ENCODE data around the gene BCAN. TPM values are rescaled to one million over a fixed set of nuclear protein-coding genes. Genes with fewer than 3 reads are reported as not detected.

Gene BCAN
- total RNA-seq, 1 experiment from 2014 or later: 0.37 TPM

DNA sequence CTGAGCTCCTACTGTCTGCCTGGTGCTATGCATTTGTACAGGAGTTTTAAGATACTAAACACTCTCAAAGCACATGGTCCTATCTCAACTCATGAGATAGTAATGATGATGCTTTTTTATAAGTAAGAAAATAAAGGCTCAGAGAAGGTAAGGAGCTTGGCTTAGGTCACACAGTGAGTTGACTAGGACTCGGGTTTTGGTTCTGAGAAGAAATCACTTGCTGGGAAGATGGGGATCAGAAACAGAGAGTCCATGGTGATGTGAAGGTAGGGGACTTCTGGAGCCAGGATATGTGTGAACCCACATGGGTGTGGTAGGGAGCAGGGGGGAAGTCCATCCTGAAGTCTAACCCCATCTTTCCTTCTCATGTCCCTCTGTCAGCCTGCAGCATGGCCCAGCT lies 3.7 kb downstream of the BCAN start:
- H3K27ac Mint-ChIP-seq (ENCODE audit: low read depth, unreplicated experiment): no peak overlapping the region
- no peak overlapping the region for H3K4me3 Mint-ChIP-seq (ENCODE audit: unreplicated experiment)
- TF ChIP-seq, protein P1, sequence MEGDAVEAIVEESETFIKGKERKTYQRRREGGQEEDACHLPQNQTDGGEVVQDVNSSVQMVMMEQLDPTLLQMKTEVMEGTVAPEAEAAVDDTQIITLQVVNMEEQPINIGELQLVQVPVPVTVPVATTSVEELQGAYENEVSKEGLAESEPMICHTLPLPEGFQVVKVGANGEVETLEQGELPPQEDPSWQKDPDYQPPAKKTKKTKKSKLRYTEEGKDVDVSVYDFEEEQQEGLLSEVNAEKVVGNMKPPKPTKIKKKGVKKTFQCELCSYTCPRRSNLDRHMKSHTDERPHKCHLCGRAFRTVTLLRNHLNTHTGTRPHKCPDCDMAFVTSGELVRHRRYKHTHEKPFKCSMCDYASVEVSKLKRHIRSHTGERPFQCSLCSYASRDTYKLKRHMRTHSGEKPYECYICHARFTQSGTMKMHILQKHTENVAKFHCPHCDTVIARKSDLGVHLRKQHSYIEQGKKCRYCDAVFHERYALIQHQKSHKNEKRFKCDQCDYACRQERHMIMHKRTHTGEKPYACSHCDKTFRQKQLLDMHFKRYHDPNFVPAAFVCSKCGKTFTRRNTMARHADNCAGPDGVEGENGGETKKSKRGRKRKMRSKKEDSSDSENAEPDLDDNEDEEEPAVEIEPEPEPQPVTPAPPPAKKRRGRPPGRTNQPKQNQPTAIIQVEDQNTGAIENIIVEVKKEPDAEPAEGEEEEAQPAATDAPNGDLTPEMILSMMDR (IDR thresholded peaks at IDR 0.05; ENCODE audit: unreplicated experiment): no peak
- no peaks in the 10 kb centered on the region for H3K4me1 Mint-ChIP-seq (ENCODE audit: insufficient read depth, unreplicated experiment)
- BruUV-seq (replicated peaks): no TSS peak
- intact Hi-C loops (cut with micrococcal nuclease): no loop called here
- DNase-seq (ENCODE audit: unreplicated experiment): no peak
- peaks cover 7% of the 10 kb centered on the region for H3K36me3 Mint-ChIP-seq (ENCODE audit: insufficient read depth, unreplicated experiment)
- ChIA-PET POLR2A (interaction anchor here (0.8 to 1.2 kb wide), 2 partner anchors 9 to 15 kb away, joined by 3 to 4 read pairs; no protein-coding TSS in a partner anchor), CTCF (interaction anchor here (0.8 to 11.5 kb wide), 8 partner anchors 12 to 260 kb away, joined by 3 to 154 read pairs (median 4); no protein-coding TSS in a partner anchor)
- no peaks in the 10 kb centered on the region for H3K9me3 Mint-ChIP-seq (ENCODE audit: unreplicated experiment)
- peaks cover 14% of the 10 kb centered on the region for H3K27me3 Mint-ChIP-seq (ENCODE audit: insufficient read depth, unreplicated experiment)

DNA sequence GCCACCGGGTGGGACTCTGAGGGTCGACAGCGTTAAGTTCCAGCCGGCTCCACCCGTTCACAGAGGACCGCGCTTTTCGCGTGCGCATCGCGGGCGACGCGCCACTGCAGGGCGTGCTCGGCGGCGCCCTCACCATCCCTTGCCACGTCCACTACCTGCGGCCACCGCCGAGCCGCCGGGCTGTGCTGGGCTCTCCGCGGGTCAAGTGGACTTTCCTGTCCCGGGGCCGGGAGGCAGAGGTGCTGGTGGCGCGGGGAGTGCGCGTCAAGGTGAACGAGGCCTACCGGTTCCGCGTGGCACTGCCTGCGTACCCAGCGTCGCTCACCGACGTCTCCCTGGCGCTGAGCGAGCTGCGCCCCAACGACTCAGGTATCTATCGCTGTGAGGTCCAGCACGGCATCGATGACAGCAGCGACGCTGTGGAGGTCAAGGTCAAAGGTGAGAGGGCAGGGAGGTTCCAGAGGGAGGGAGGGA lies 4.9 kb downstream of the BCAN start:
- Mint-ChIP-seq H3K4me1 (ENCODE audit: insufficient read depth, unreplicated experiment) (no peaks in the 10 kb centered on the region), H3K36me3 (ENCODE audit: insufficient read depth, unreplicated experiment) (peaks cover 7% of the 10 kb centered on the region), H3K9me3 (ENCODE audit: unreplicated experiment) (no peaks in the 10 kb centered on the region), H3K27me3 (ENCODE audit: insufficient read depth, unreplicated experiment) (peaks cover 3% of the 10 kb centered on the region), H3K4me3 (ENCODE audit: unreplicated experiment) (no peak overlapping the region), H3K27ac (ENCODE audit: low read depth, unreplicated experiment) (no peak overlapping the region)
- DNase-seq (ENCODE audit: unreplicated experiment): no peak
- TF ChIP-seq, protein P1 (IDR thresholded peaks at IDR 0.05; ENCODE audit: unreplicated experiment): no peak
- intact Hi-C loops (cut with micrococcal nuclease): no loop called here
- ChIA-PET CTCF (interaction anchor here (1.2 to 11.5 kb wide), 5 partner anchors 11 to 261 kb away, joined by 3 to 154 read pairs (median 7); no protein-coding TSS in a partner anchor), POLR2A (interaction anchor here (1.2 kb wide), 1 partner anchor 8 kb away, joined by 3 read pairs; no protein-coding TSS in a partner anchor)
- BruUV-seq (replicated peaks): no TSS peak

DNA sequence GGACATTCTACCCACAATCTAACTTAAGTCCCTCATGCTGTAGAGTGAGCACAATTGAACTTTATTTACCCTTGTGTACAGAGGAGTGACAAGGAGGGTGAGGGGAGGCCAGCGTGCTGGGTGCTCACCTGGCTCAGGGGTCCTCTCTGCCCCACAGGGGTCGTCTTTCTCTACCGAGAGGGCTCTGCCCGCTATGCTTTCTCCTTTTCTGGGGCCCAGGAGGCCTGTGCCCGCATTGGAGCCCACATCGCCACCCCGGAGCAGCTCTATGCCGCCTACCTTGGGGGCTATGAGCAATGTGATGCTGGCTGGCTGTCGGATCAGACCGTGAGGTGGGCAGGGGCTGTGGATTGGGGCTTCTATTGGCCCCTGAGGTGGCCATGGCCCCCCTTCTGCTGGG lies 5.4 kb downstream of the BCAN start:
- ChIA-PET CTCF (interaction anchor here (0.8 to 11.5 kb wide), 6 partner anchors 10 to 28 kb away, joined by 3 to 154 read pairs (median 32); partner anchors contain the start of gene HAPLN2), POLR2A (no interaction called here)
- Mint-ChIP-seq H3K4me3 (ENCODE audit: unreplicated experiment) (no peak overlapping the region), H3K27me3 (ENCODE audit: insufficient read depth, unreplicated experiment) (no peaks in the 10 kb centered on the region), H3K36me3 (ENCODE audit: insufficient read depth, unreplicated experiment) (peaks cover 7% of the 10 kb centered on the region), H3K4me1 (ENCODE audit: insufficient read depth, unreplicated experiment) (no peaks in the 10 kb centered on the region), H3K9me3 (ENCODE audit: unreplicated experiment) (no peaks in the 10 kb centered on the region), H3K27ac (ENCODE audit: low read depth, unreplicated experiment) (no peak overlapping the region)
- intact Hi-C loops (cut with micrococcal nuclease): no loop called here
- TF ChIP-seq, protein P1 (IDR thresholded peaks at IDR 0.05; ENCODE audit: unreplicated experiment): no peak
- no peak for DNase-seq (ENCODE audit: unreplicated experiment)
- BruUV-seq (replicated peaks): no TSS peak

DNA sequence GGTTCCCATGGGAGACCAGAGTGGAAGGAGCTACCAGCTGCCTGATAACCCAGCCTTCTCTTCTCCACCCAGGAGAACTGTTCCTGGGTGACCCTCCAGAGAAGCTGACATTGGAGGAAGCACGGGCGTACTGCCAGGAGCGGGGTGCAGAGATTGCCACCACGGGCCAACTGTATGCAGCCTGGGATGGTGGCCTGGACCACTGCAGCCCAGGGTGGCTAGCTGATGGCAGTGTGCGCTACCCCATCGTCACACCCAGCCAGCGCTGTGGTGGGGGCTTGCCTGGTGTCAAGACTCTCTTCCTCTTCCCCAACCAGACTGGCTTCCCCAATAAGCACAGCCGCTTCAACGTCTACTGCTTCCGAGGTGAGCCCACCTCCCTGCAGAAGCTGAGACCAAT lies 6.6 kb downstream of the BCAN start:
- TF ChIP-seq, protein P1 (IDR thresholded peaks at IDR 0.05; ENCODE audit: unreplicated experiment): no peak
- no peak overlapping the region for H3K4me3 Mint-ChIP-seq (ENCODE audit: unreplicated experiment)
- no peaks in the 10 kb centered on the region for H3K27me3 Mint-ChIP-seq (ENCODE audit: insufficient read depth, unreplicated experiment)
- intact Hi-C loops (cut with micrococcal nuclease): no loop called here
- ChIA-PET CTCF (interaction anchor here (0.5 to 11.5 kb wide), 19 partner anchors 9 to 265 kb away, joined by 3 to 154 read pairs (median 4); no protein-coding TSS in a partner anchor), POLR2A (interaction anchor here (0.7 to 2.0 kb wide), 5 partner anchors 9 to 77 kb away, joined by 3 to 6 read pairs (median 4); no protein-coding TSS in a partner anchor)
- no peaks in the 10 kb centered on the region for H3K9me3 Mint-ChIP-seq (ENCODE audit: unreplicated experiment)
- DNase-seq (ENCODE audit: unreplicated experiment): no peak
- no peaks in the 10 kb centered on the region for H3K4me1 Mint-ChIP-seq (ENCODE audit: insufficient read depth, unreplicated experiment)
- H3K27ac Mint-ChIP-seq (ENCODE audit: low read depth, unreplicated experiment): no peak overlapping the region
- no TSS peak for BruUV-seq (replicated peaks)
- H3K36me3 Mint-ChIP-seq (ENCODE audit: insufficient read depth, unreplicated experiment): peaks cover 2% of the 10 kb centered on the region
